Lower lobe of right lung (tissue), 2 donors: Measurements from ENCODE around the gene ACAN. TPM values are rescaled to one million over a fixed set of nuclear protein-coding genes. Genes with fewer than 3 reads are reported as not detected.

Experiments used
- ATAC-seq, 2 donors: fragments of 200-7000 bp; cut with Tn5 transposase; one replicate each; pipeline ENCODE4 v1.9.1; 2020 to 2022; ENCODE audit warnings: mild to moderate bottlenecking in 2 of 2, moderate library complexity in 2 of 2
- DNase-seq: peaks from one replicate; pipeline ENCODE4 v3.0.0-alpha.2; 2020
- H3K27ac ChIP-seq: fragments of 200-600 bp; one replicate; pipeline ENCODE4 v1.8.0; 2022
- H3K27me3 ChIP-seq: fragments of 200-600 bp; one replicate; pipeline ENCODE4 v1.8.0; 2022; ENCODE audit warnings: low read depth
- H3K36me3 ChIP-seq: fragments of 200-600 bp; one replicate; pipeline ENCODE4 v1.8.0; 2022; ENCODE audit warnings: mild to moderate bottlenecking
- H3K4me1 ChIP-seq: fragments of 200-600 bp; one replicate; pipeline ENCODE4 v1.8.0; 2022
- H3K4me3 ChIP-seq: fragments of 200-600 bp; one replicate; pipeline ENCODE4 v1.8.0; 2022; ENCODE audit warnings: mild to moderate bottlenecking
- H3K9me3 ChIP-seq: fragments of 200-600 bp; one replicate; pipeline ENCODE4 v1.8.0; 2022
- intact Hi-C: fragments of 100-400 bp; cut with DNase I; formaldehyde crosslinking; loops from one replicate; pipeline ENCODE4 v1.11.0; 2022
- total RNA-seq: library from RNA; stranded (reverse); fragmentation: NEBNext Ultra II Directional; extraction: Animal tissue kit (Norgen Biotek cat#: 25700); gene quantifications from one replicate; pipeline ENCODE4 v1.2.1, GENCODE V29; 2021
- TF ChIP-seq, protein P1 (sequence below): fragments of 200-600 bp; IDR thresholded peaks from one replicate; pipeline ENCODE4 v1.8.0; 2022; ENCODE audit warnings: antibody characterized with exemption, mild to moderate bottlenecking
- donor health status: DM: no; HTN: yes; CAD: no; lungs with severe emphysema.

ACAN gene
- total RNA-seq, 1 donor from 2014 or later, result 0.12 TPM

DNA sequence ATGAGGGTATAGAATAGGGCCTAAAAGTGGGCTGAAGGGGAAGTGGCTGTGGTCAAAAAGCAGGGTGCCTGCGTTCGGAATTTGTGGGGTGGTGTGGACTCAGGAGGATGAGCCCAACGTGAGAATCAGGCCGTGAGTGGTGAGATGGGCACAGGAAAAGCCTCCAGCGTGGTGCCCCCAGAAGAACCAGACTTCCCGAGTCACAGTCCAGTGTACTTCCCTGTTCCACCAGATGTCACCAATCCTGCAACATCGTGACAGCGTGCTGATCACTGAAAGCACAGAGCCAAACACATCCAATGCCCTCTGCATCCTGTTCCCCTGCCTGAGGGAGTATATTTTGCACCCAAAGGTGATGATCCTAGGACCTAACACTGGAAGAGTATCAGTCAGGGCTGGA is 20.8 kb upstream of the ACAN start:
- Histone ChIP-seq H3K27me3 (no peaks in the 10 kb centered on the region), H3K4me1 (no peaks in the 10 kb centered on the region), H3K4me3 (no peak overlapping the region), H3K27ac (no peak overlapping the region), H3K9me3 (no peaks in the 10 kb centered on the region), H3K36me3 (no peaks in the 10 kb centered on the region)
- DNase-seq (no peak), ATAC-seq (no peak)
- TF ChIP-seq, protein P1, sequence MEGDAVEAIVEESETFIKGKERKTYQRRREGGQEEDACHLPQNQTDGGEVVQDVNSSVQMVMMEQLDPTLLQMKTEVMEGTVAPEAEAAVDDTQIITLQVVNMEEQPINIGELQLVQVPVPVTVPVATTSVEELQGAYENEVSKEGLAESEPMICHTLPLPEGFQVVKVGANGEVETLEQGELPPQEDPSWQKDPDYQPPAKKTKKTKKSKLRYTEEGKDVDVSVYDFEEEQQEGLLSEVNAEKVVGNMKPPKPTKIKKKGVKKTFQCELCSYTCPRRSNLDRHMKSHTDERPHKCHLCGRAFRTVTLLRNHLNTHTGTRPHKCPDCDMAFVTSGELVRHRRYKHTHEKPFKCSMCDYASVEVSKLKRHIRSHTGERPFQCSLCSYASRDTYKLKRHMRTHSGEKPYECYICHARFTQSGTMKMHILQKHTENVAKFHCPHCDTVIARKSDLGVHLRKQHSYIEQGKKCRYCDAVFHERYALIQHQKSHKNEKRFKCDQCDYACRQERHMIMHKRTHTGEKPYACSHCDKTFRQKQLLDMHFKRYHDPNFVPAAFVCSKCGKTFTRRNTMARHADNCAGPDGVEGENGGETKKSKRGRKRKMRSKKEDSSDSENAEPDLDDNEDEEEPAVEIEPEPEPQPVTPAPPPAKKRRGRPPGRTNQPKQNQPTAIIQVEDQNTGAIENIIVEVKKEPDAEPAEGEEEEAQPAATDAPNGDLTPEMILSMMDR, result no peak
- intact Hi-C loops, result no loop called here

DNA sequence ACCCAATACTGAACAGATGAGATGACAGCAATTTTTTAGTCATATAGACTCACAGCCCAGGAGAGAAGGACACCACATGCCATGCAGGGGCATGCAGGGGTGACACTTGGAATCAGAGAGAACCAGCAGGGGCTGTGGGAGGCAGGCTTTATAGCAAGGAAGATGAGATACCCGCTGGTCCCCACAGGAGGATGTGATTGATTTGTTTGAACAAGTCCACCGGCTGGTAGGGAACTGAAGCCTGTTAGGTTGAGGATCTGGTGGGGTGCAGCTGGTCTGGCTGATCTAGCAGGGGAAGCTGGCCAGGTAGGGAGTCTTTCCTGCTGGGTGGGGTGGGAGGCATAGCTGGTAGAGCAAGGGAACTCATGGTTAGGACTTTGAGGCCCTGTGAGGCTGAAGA is 18.0 kb upstream of the ACAN start:
- H3K27me3 ChIP-seq, result no peaks in the 10 kb centered on the region
- DNase-seq (no peak), ATAC-seq (no peak)
- no peak overlapping the region for H3K27ac ChIP-seq
- no peaks in the 10 kb centered on the region for H3K4me1 ChIP-seq
- H3K4me3 ChIP-seq, result no peak overlapping the region
- no peaks in the 10 kb centered on the region for H3K36me3 ChIP-seq
- TF ChIP-seq, protein P1, result no peak
- H3K9me3 ChIP-seq, result no peaks in the 10 kb centered on the region
- intact Hi-C loops, result no loop called here

DNA sequence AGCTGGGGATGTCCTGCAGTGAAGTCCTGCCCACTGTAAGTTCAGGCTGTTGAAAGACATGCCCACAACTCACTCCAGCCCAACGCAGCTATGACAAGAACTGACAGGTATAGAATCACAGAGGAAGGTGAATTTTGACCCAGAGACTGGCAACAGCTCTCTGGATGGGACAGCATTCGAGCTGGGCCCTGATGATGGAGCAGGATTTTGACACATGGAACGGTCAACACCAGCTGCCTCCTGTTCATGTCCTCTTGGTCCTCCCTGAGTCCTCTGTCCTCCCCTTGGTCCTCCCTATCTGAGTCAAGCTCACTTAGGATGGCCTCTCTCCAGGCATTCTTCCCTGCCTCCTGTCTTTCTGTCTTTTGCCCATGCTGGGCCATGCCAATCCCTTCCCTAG is 15.2 kb upstream of the ACAN start:
- intact Hi-C loops, result no loop called here
- no peak overlapping the region for H3K4me3 ChIP-seq
- no peaks in the 10 kb centered on the region for H3K9me3 ChIP-seq
- no peak overlapping the region for H3K27ac ChIP-seq
- ATAC-seq (no peak), DNase-seq (no peak)
- TF ChIP-seq, protein P1, result no peak
- no peaks in the 10 kb centered on the region for H3K4me1 ChIP-seq
- no peaks in the 10 kb centered on the region for H3K36me3 ChIP-seq
- peaks cover 2% of the 10 kb centered on the region for H3K27me3 ChIP-seq

DNA sequence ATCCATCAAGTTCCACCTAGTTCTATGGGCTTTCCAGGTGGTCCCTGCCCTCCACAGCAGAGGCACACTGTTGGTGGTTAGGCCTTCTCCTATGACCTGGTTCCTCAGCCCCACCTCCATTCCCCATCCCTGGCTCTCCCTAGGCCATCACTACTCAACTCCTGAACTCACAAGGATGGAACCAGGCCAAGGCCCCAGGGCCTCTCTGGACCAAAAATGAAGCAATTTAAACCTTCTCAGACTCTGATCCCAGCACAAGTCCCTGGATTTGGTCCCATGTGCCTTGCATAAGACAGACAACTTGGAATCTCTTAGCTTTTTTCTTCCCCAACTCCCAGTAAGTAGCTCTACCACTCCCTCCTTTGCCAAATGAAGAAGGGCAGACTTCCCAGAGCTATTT is 14.4 kb upstream of the ACAN start:
- Histone ChIP-seq H3K4me1 (no peaks in the 10 kb centered on the region), H3K27ac (no peak overlapping the region), H3K4me3 (no peak overlapping the region), H3K9me3 (no peaks in the 10 kb centered on the region), H3K27me3 (peaks cover 8% of the 10 kb centered on the region), H3K36me3 (no peaks in the 10 kb centered on the region)
- intact Hi-C loops, result no loop called here
- no peak for ATAC-seq
- TF ChIP-seq, protein P1, result no peak
- no peak for DNase-seq

DNA sequence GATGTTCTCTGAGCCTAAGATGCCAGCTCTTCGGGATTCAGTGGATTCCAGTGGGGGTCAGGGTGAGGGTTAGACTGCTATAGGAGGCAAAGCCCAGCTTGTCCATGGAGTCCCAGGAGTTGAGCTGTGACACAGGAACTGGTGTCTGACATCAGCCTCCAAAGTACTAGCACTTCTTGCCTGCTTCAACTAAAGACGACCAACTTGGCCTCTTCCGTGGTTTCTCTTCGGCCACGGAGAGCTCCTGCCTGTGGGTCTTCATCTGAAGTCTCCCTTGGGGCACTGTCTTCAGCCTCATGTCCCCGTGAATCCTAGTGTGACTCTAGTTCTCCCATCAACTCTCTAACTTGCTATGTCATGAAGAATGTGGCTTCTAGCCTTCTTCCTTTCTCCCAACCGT is 12.8 kb upstream of the ACAN start:
- H3K9me3 ChIP-seq, result no peaks in the 10 kb centered on the region
- TF ChIP-seq, protein P1, result no peak
- peaks cover 15% of the 10 kb centered on the region for H3K27me3 ChIP-seq
- no peak overlapping the region for H3K27ac ChIP-seq
- no peaks in the 10 kb centered on the region for H3K36me3 ChIP-seq
- intact Hi-C loops, result no loop called here
- ATAC-seq, result no peak
- no peak overlapping the region for H3K4me3 ChIP-seq
- no peak for DNase-seq
- no peaks in the 10 kb centered on the region for H3K4me1 ChIP-seq

DNA sequence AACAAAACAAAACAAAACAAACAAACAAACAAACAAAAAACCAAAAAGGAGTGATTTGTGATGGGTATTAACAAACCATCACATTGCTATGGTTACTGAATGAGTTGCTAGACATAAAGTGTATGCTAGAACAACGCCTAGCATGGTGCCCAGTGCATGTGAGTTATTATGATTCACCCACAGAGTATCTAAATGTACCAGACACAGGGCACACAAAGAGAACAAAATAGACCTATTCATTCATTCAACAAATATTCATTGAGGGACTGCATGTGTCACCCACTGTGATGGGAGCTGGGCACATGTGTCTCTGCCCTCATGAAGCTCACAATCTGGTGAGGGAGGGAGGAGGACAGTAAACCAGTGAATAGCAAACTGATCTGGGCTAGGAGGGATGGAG is 11.6 kb upstream of the ACAN start:
- H3K4me3 ChIP-seq, result no peak overlapping the region
- no peaks in the 10 kb centered on the region for H3K36me3 ChIP-seq
- H3K9me3 ChIP-seq, result no peaks in the 10 kb centered on the region
- TF ChIP-seq, protein P1, result no peak
- H3K27me3 ChIP-seq, result peaks cover 15% of the 10 kb centered on the region
- no peaks in the 10 kb centered on the region for H3K4me1 ChIP-seq
- intact Hi-C loops, result no loop called here
- no peak overlapping the region for H3K27ac ChIP-seq
- ATAC-seq (no peak), DNase-seq (no peak)
